ENCODE data around the gene SYNE1. TPM values are rescaled to one million over a fixed set of nuclear protein-coding genes. Genes with fewer than 3 reads are reported as not detected.

Gene SYNE1
- total RNA-seq, 1 experiment from 2014 or later, result 2.5 TPM

DNA sequence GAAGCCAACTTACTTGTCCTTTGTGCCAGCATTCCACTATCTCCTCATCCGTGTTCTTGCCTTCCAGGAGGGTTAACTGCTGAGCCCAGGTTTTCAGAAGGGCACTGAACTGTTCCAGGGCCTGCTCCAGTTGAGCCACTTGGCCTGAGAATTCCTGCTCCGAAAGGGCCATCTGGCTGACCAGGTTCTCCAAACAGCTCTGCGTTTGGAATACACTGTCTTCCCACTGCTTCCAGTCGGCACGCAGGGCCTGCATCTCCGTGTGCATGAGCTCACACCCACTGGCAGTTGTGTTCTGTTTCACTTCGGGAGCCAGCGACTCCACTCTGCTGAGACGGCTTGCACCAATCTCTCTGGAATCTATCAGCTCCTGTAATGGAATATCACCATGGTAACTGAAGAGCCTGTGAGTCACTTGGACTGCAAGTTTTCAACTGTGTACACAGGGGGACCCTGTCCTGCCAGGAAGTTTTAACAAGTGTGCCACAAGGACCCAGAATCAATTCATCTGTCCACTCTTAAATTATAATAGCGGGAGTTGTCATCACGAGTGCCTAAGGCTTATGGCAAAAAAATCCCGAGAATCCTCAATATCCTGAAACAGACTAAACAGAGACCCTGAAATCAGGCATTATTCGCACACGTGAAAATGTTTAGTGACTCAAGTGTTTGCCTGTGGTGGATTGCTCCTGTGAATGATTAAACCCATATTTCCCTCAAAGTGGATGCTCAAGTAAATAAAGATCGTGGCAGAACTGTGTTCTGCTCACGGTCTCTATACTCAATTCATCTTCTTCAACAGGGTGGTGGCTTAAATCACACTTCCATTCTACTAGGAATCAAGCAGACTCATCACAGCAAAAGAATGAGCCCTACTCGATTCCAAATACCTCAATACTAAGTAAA lies 255.9 kb downstream of the SYNE1 start:
- Histone ChIP-seq H3K27me3 (ENCODE audit: control insufficient read depth, insufficient read depth, low read length) (no peaks in the 10 kb centered on the region), H3K4me3 (ENCODE audit: insufficient read depth, low read depth, low read length) (no peak overlapping the region), H3K36me3 (replicated peaks; ENCODE audit: control insufficient read depth, insufficient read depth, low read length) (no peaks in the 10 kb centered on the region)
- DNase-seq, result no peak

- no peak for DNase-seq
- H3K27me3 ChIP-seq (ENCODE audit: control insufficient read depth, insufficient read depth, low read length), result no peaks in the 10 kb centered on the region
- no peak overlapping the region for H3K4me3 ChIP-seq (ENCODE audit: insufficient read depth, low read depth, low read length)
- no peaks in the 10 kb centered on the region for H3K36me3 ChIP-seq (replicated peaks; ENCODE audit: control insufficient read depth, insufficient read depth, low read length)
Measured at GRCh38 chr6:152380351-152380767, 256.8 kb downstream of the SYNE1 start.

DNA sequence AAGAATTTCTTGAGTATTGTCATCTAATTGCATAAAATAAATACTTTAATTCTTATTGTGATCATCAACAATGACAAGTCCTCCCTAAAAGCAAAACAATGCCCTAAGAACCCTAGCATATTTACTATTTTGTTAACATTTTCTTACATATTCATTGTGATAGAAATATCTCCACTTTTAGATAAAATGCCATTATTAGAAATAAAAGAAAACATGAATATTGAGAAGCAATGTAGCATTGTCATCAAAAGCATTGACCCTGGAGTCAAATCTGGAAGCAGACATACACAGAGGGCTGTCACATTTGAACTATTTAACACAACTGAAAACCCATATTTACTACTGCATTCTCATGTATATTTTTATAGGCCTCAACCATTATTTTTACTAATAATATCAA lies 257.7 kb downstream of the SYNE1 start:
- H3K27me3 ChIP-seq (ENCODE audit: control insufficient read depth, insufficient read depth, low read length), result no peaks in the 10 kb centered on the region
- H3K36me3 ChIP-seq (replicated peaks; ENCODE audit: control insufficient read depth, insufficient read depth, low read length), result no peaks in the 10 kb centered on the region
- no peak for DNase-seq
- no peak overlapping the region for H3K4me3 ChIP-seq (ENCODE audit: insufficient read depth, low read depth, low read length)

GRCh38 chr6:152378169-152378568 lies 259.0 kb downstream of the SYNE1 start:
- Histone ChIP-seq H3K36me3 (replicated peaks; ENCODE audit: control insufficient read depth, insufficient read depth, low read length) (no peaks in the 10 kb centered on the region), H3K4me3 (ENCODE audit: insufficient read depth, low read depth, low read length) (no peak overlapping the region), H3K27me3 (ENCODE audit: control insufficient read depth, insufficient read depth, low read length) (no peaks in the 10 kb centered on the region)
- DNase-seq, result no peak

- Histone ChIP-seq H3K4me3 (ENCODE audit: insufficient read depth, low read depth, low read length) (no peak overlapping the region), H3K27me3 (ENCODE audit: control insufficient read depth, insufficient read depth, low read length) (no peaks in the 10 kb centered on the region), H3K36me3 (replicated peaks; ENCODE audit: control insufficient read depth, insufficient read depth, low read length) (no peaks in the 10 kb centered on the region)
- DNase-seq, result no peak
Measured at GRCh38 chr6:152375197-152375596, 262.0 kb downstream of the SYNE1 start.

- no peak for DNase-seq
- H3K36me3 ChIP-seq (replicated peaks; ENCODE audit: control insufficient read depth, insufficient read depth, low read length), result no peaks in the 10 kb centered on the region
- no peaks in the 10 kb centered on the region for H3K27me3 ChIP-seq (ENCODE audit: control insufficient read depth, insufficient read depth, low read length)
- no peak overlapping the region for H3K4me3 ChIP-seq (ENCODE audit: insufficient read depth, low read depth, low read length)
Measured at GRCh38 chr6:152372945-152373344, 264.2 kb downstream of the SYNE1 start.

DNA sequence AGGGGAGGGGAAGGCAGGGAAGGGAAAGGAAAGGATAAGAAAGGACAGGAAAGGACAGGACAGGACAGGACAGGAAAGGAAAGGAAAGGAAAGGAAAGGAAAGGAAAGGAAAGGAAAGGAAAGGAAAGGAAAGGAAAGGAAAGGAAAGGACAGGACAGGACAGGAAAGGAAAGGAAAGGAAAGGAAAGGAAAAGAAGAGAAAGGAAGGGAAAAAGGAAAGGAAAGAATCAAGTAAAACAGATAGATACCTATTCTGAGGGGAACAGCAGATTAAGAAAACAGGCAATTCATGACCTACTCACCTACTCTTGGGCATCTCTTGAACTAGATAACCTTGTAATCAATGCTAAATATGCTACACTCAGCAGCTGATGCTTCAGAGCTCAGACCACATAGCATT lies 265.4 kb downstream of the SYNE1 start:
- no peak for DNase-seq
- no peak overlapping the region for H3K4me3 ChIP-seq (ENCODE audit: insufficient read depth, low read depth, low read length)
- no peaks in the 10 kb centered on the region for H3K36me3 ChIP-seq (replicated peaks; ENCODE audit: control insufficient read depth, insufficient read depth, low read length)
- H3K27me3 ChIP-seq (ENCODE audit: control insufficient read depth, insufficient read depth, low read length), result no peaks in the 10 kb centered on the region

GRCh38 chr6:152368751-152369624 lies 268.2 kb downstream of the SYNE1 start:
- Histone ChIP-seq H3K27me3 (ENCODE audit: control insufficient read depth, insufficient read depth, low read length) (no peaks in the 10 kb centered on the region), H3K36me3 (replicated peaks; ENCODE audit: control insufficient read depth, insufficient read depth, low read length) (no peaks in the 10 kb centered on the region), H3K4me3 (ENCODE audit: insufficient read depth, low read depth, low read length) (no peak overlapping the region)
- DNase-seq, result no peak

GRCh38 chr6:152364866-152365265 lies 272.3 kb downstream of the SYNE1 start:
- DNase-seq, result no peak
- H3K36me3 ChIP-seq (replicated peaks; ENCODE audit: control insufficient read depth, insufficient read depth, low read length), result no peaks in the 10 kb centered on the region
- no peaks in the 10 kb centered on the region for H3K27me3 ChIP-seq (ENCODE audit: control insufficient read depth, insufficient read depth, low read length)
- no peak overlapping the region for H3K4me3 ChIP-seq (ENCODE audit: insufficient read depth, low read depth, low read length)

- H3K4me3 ChIP-seq (ENCODE audit: insufficient read depth, low read depth, low read length), result no peak overlapping the region
- no peaks in the 10 kb centered on the region for H3K36me3 ChIP-seq (replicated peaks; ENCODE audit: control insufficient read depth, insufficient read depth, low read length)
Measured at GRCh38 chr6:152360034-152360433, 277.1 kb downstream of the SYNE1 start.

GRCh38 chr6:152356662-152357061 lies 280.5 kb downstream of the SYNE1 start:
- Histone ChIP-seq H3K27me3 (ENCODE audit: control insufficient read depth, insufficient read depth, low read length) (no peaks in the 10 kb centered on the region), H3K36me3 (replicated peaks; ENCODE audit: control insufficient read depth, insufficient read depth, low read length) (no peaks in the 10 kb centered on the region), H3K4me3 (ENCODE audit: insufficient read depth, low read depth, low read length) (no peak overlapping the region)
- peak; percentile 51 for DNase-seq

More at GRCh38 chr6:152360034-152360433, 277.1 kb downstream of the SYNE1 start:
- no peaks in the 10 kb centered on the region for H3K27me3 ChIP-seq (ENCODE audit: control insufficient read depth, insufficient read depth, low read length)
- no peak for DNase-seq

GRCh38 chr6:152356016-152356415 lies 281.1 kb downstream of the SYNE1 start:
- Histone ChIP-seq H3K27me3 (ENCODE audit: control insufficient read depth, insufficient read depth, low read length) (no peaks in the 10 kb centered on the region), H3K4me3 (ENCODE audit: insufficient read depth, low read depth, low read length) (no peak overlapping the region), H3K36me3 (replicated peaks; ENCODE audit: control insufficient read depth, insufficient read depth, low read length) (no peaks in the 10 kb centered on the region)
- DNase-seq, result no peak

DNA sequence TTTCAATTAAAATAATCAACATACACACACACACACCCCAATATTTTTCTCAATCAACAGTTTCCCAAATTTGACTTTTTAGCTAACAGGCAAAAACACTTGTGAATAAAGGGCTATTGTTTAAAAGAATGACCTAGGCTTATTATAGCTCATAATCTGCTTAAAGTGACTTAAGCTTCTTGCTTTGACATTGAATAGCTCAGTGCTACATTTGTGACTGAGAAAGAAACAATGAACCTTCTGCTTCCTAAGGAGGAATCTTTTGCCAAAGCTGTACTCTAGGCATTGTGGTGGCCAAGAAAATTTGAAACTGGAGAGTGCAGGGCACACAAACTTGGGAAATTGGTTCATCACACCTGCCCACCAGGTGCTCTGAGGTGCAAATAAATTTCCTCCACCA lies 282.0 kb downstream of the SYNE1 start:
- H3K27me3 ChIP-seq (ENCODE audit: control insufficient read depth, insufficient read depth, low read length), result no peaks in the 10 kb centered on the region
- no peaks in the 10 kb centered on the region for H3K36me3 ChIP-seq (replicated peaks; ENCODE audit: control insufficient read depth, insufficient read depth, low read length)
- H3K4me3 ChIP-seq (ENCODE audit: insufficient read depth, low read depth, low read length), result no peak overlapping the region
- DNase-seq, result no peak

DNA sequence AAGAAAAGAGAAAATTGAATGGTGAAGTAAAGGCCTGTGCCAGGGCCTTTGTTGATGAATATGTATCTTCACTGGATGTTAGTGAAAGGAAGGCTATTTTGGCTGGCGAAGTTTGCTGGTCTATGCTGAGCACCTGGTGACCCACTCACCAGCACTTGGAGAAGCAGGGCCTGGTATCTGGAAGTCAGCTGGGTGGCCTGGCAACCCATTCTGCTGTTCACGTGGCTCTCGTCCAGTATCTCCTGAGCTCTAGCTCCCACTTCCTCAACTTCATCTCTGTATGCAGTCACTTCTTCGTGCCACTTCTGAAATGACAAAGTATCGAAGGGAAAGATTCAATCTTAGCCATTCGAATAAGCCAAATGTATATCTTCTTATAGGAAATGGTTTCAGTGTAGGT lies 283.7 kb downstream of the SYNE1 start:
- DNase-seq, result no peak
- no peak overlapping the region for H3K4me3 ChIP-seq (ENCODE audit: insufficient read depth, low read depth, low read length)
- no peaks in the 10 kb centered on the region for H3K27me3 ChIP-seq (ENCODE audit: control insufficient read depth, insufficient read depth, low read length)
- H3K36me3 ChIP-seq (replicated peaks; ENCODE audit: control insufficient read depth, insufficient read depth, low read length), result no peaks in the 10 kb centered on the region

GRCh38 chr6:152351742-152352141 lies 285.4 kb downstream of the SYNE1 start:
- H3K27me3 ChIP-seq (ENCODE audit: control insufficient read depth, insufficient read depth, low read length), result no peaks in the 10 kb centered on the region
- DNase-seq, result no peak
- H3K4me3 ChIP-seq (ENCODE audit: insufficient read depth, low read depth, low read length), result no peak overlapping the region
- no peaks in the 10 kb centered on the region for H3K36me3 ChIP-seq (replicated peaks; ENCODE audit: control insufficient read depth, insufficient read depth, low read length)
